GM12865 (cell line): ENCODE data around the gene MT1G.

Source experiments
- DNase-seq: peaks from one replicate; pipeline ENCODE4 v3.0.0; 2010; ENCODE audit warnings: low read depth
- H3K4me3 ChIP-seq: 2 replicates; pipeline ENCODE4 v1.5.1; 2011; ENCODE audit warnings: mild to moderate bottlenecking, low read depth, low read length, control low read depth
- CTCF ChIP-seq: IDR thresholded peaks from 2 replicates; pipeline ENCODE4 v1.5.1; 2011; ENCODE audit warnings: low read length, control low read depth, low read depth, inconsistent platforms; ENCODE audit not compliant: insufficient read depth; ENCODE audit errors: missing control alignments

The MT1G gene

GRCh38 chr16:56634715-56635440 is 33.0 kb downstream of the MT1G start:
- no peak for TF ChIP-seq CTCF
- DNase-seq: no peak
- no peak overlapping the region for H3K4me3 ChIP-seq

DNA sequence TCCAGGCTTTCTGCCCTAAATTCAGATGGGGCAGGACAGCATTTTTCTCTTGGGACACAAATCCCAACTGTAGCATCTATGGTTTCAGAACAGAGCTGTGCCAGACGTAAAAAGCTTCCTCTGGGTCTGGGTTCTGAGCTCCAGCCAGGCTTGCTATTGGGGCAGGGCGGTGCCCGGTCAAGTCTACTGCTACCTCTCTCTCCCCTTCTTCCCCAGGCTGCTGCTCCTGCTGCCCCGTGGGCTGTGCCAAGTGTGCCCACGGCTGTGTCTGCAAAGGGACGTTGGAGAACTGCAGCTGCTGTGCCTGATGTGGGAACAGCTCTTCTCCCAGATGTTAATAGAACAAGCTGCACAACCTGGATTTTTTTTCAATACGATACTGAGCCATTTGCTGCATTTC is 34.3 kb downstream of the MT1G start:
- no peak for DNase-seq
- TF ChIP-seq CTCF: no peak
- no peak overlapping the region for H3K4me3 ChIP-seq

GRCh38 chr16:56632848-56633365 is 35.0 kb downstream of the MT1G start:
- no peak for DNase-seq
- no peak overlapping the region for H3K4me3 ChIP-seq
- no peak for TF ChIP-seq CTCF

- no peak for TF ChIP-seq CTCF
- no peak within 1 kb of the TSS for H3K4me3 ChIP-seq
- DNase-seq: no peak
These were observed 35.6 kb downstream of the MT1G start, which contains the start of gene MT1M for GRCh38 chr16:56632156-56632847. Gene MT1M, plus strand, starts transcription at chr16:56632659. Its CDS starts 73 bp downstream, at chr16:56632732.

DNA sequence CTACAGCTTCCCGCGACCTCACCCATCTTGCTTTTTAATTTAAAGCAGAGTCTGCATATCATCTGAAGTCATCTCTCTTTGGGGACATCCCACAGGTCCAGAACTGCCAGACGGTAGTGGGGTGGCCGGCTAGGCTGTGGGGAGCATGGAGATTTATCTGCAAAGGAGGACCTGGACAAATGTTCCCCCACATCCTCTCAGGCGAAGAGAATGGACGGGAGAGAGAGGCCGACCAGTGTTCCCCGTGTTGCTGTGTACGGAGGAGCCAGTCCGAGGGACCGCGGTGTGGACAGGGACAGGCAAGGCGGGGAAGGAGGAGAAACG is 36.1 kb downstream of the MT1G start:
- no peak for TF ChIP-seq CTCF
- DNase-seq: no peak
- no peak overlapping the region for H3K4me3 ChIP-seq

GRCh38 chr16:56631197-56631596 is 36.7 kb downstream of the MT1G start:
- TF ChIP-seq CTCF: no peak
- no peak for DNase-seq
- H3K4me3 ChIP-seq: no peak overlapping the region

- H3K4me3 ChIP-seq: no peak overlapping the region
- TF ChIP-seq CTCF: no peak
- DNase-seq: peak; percentile 66
These were observed 37.7 kb downstream of the MT1G start for GRCh38 chr16:56630134-56630533.
